Liver (tissue), 9 donors: ENCODE results near the gene NEU4. TPM values are rescaled to one million over a fixed set of nuclear protein-coding genes. Genes with fewer than 3 reads are reported as not detected.

Experiments used
- DNase-seq: peaks from one replicate; pipeline ENCODE4 v3.0.0-alpha.2; 2017; ENCODE audit warnings: low spot score
- H3K27ac ChIP-seq, 2 donors: one replicate each; pipeline ENCODE4 v1.7.0; 2013; ENCODE audit warnings: inconsistent platforms in 2 of 2, low read length in 2 of 2, control low read depth in 1 of 2, low read depth in 1 of 2, mild to moderate bottlenecking in 1 of 2
- H3K27me3 ChIP-seq, 4 donors: one replicate each; pipeline versions ENCODE4 v1.6.1 to v1.7.0; 2013; ENCODE audit warnings: low read length in 3 of 4, inconsistent platforms in 1 of 4, mild to moderate bottlenecking in 1 of 4, moderate library complexity in 1 of 4; ENCODE audit not compliant: control insufficient read depth in 4 of 4, insufficient read depth in 4 of 4
- H3K36me3 ChIP-seq, 4 donors: one replicate each; pipeline versions ENCODE4 v1.6.1 to v1.7.0; 2013; ENCODE audit warnings: low read length in 3 of 4, mild to moderate bottlenecking in 3 of 4, low read depth in 1 of 4, moderate library complexity in 1 of 4; ENCODE audit not compliant: control insufficient read depth in 4 of 4, insufficient read depth in 3 of 4
- H3K4me1 ChIP-seq, 4 donors: one replicate each; pipeline versions ENCODE4 v1.6.1 to v1.7.0; 2013; ENCODE audit warnings: low read length in 3 of 4, mild to moderate bottlenecking in 3 of 4, moderate library complexity in 1 of 4; ENCODE audit not compliant: control insufficient read depth in 4 of 4, insufficient read depth in 4 of 4
- H3K4me3 ChIP-seq, 3 donors: one replicate each; pipeline versions ENCODE4 v1.6.1 to v1.7.0; 2013; ENCODE audit warnings: low read length in 3 of 3, control low read depth in 1 of 3, low read depth in 1 of 3, mild to moderate bottlenecking in 1 of 3
- H3K9ac ChIP-seq, 2 donors: one replicate each; pipeline ENCODE4 v1.7.0; 2013; ENCODE audit warnings: low read length in 2 of 2, mild to moderate bottlenecking in 2 of 2, moderate library complexity in 2 of 2, control low read depth in 1 of 2, low read depth in 1 of 2
- H3K9me3 ChIP-seq, 4 donors: one replicate each; pipeline versions ENCODE4 v1.6.1 to v1.7.0; 2013; ENCODE audit warnings: low read length in 3 of 4; ENCODE audit not compliant: control insufficient read depth in 4 of 4
- ATF3 ChIP-seq: IDR thresholded peaks from 2 replicates; pipeline ENCODE4 v1.6.1; 2016; ENCODE audit warnings: antibody characterized with exemption
- FOXA2 ChIP-seq: IDR thresholded peaks from 2 replicates; pipeline ENCODE4 v1.6.1; 2016; ENCODE audit warnings: antibody characterized with exemption
- GABPA ChIP-seq, 2 donors: IDR thresholded peaks in 1 of 2; conservative IDR thresholded peaks in 1 of 2; 2 replicates each; pipeline ENCODE4 v1.6.1; 2016; ENCODE audit warnings: antibody characterized with exemption in 2 of 2, mild to moderate bottlenecking in 1 of 2, moderate library complexity in 1 of 2
- JUND ChIP-seq, 2 donors: IDR thresholded peaks; 2 replicates each; pipeline ENCODE4 v1.6.1; 2016; ENCODE audit warnings: antibody characterized with exemption in 2 of 2
- NR2F2 ChIP-seq: IDR thresholded peaks from 2 replicates; pipeline ENCODE4 v1.6.1; 2016; ENCODE audit warnings: antibody characterized with exemption
- RAD21 ChIP-seq, 2 donors: IDR thresholded peaks; 2 replicates each; pipeline ENCODE4 v1.6.1; 2016; ENCODE audit warnings: antibody characterized with exemption in 2 of 2, mild to moderate bottlenecking in 2 of 2
- RXRA ChIP-seq, 2 donors: IDR thresholded peaks; 2 replicates each; pipeline ENCODE4 v1.6.1; 2017 to 2018; ENCODE audit warnings: antibody characterized with exemption in 2 of 2, mild to moderate bottlenecking in 1 of 2
- SP1 ChIP-seq: IDR thresholded peaks from 2 replicates; pipeline ENCODE4 v1.6.1; 2018; ENCODE audit warnings: antibody characterized with exemption, mild to moderate bottlenecking
- WGBS: extraction: QIAGEN DNeasy Blood & Tissue Kit; methylation state at CpG from one replicate; pipeline ENCODE4 v1.1.7; 2013; 5-methylcytosine and 5-hydroxymethylcytosine counted together
- polyA plus RNA-seq, 2 donors: library from polyadenylated mRNA; stranded (reverse) in 1 of 2; unstranded in 1 of 2; fragments of 200-250 nt in 1 of 2; fragments of >200 nt in 1 of 2; fragmentation: Nextera tagmentation in 1 of 2; extraction: Ambion mirVana in 1 of 2; gene quantifications; one replicate each; pipeline versions ENCODE4 v1.2.1 to v1.2.3, GENCODE V29; 2013 to 2015
- total RNA-seq, 2 donors: library from RNA; depleted of rRNA; stranded (reverse); fragments of >200 nt; gene quantifications; one replicate each; pipeline ENCODE4 v1.2.3, GENCODE V29; 2014
- TF ChIP-seq, protein P1 (sequence below): fragments of 150-350 bp; IDR thresholded peaks from 2 replicates; pipeline ENCODE4 v1.5.1; 2017; ENCODE audit warnings: improper control_type of control experiment, low read depth, low read length; ENCODE audit not compliant: missing input control
- TF ChIP-seq, protein P2 (sequence below): IDR thresholded peaks from 2 replicates; pipeline ENCODE4 v1.6.1; 2016; ENCODE audit warnings: antibody characterized with exemption
- TF ChIP-seq, protein P3 (sequence below): IDR thresholded peaks from 2 replicates; pipeline ENCODE4 v1.6.1; 2016; ENCODE audit warnings: antibody characterized with exemption
- donor health status: healthy.
- donor health status: healthy.
- donor health status: healthy.
- donor health status: healthy.
- donor health status: healthy.

Gene NEU4
- total and polyA plus RNA-seq, 4 donors = 5.4 to 58.4 (median 35.1) TPM

GRCh38 chr2:241770936-241771285 is 38.1 kb upstream of the NEU4 start:
- H3K27ac ChIP-seq = peak overlapping the region; percentile 21 to 46
- WGBS = 92% methylated on average over 12 of the region's 12 CpGs
- H3K9me3 ChIP-seq = no peaks in the 10 kb centered on the region
- no peak overlapping the region for H3K9ac ChIP-seq
- no peak overlapping the region for H3K4me3 ChIP-seq
- peak; percentile 33 for DNase-seq
- peaks cover 0 to 3% (median 0%) of the 10 kb centered on the region in 4 donors for H3K36me3 ChIP-seq
- no peaks in the 10 kb centered on the region for H3K27me3 ChIP-seq
- H3K4me1 ChIP-seq = peaks cover 19 to 56% (median 38%) of the 10 kb centered on the region in 4 donors
- TF ChIP-seq, protein P1, sequence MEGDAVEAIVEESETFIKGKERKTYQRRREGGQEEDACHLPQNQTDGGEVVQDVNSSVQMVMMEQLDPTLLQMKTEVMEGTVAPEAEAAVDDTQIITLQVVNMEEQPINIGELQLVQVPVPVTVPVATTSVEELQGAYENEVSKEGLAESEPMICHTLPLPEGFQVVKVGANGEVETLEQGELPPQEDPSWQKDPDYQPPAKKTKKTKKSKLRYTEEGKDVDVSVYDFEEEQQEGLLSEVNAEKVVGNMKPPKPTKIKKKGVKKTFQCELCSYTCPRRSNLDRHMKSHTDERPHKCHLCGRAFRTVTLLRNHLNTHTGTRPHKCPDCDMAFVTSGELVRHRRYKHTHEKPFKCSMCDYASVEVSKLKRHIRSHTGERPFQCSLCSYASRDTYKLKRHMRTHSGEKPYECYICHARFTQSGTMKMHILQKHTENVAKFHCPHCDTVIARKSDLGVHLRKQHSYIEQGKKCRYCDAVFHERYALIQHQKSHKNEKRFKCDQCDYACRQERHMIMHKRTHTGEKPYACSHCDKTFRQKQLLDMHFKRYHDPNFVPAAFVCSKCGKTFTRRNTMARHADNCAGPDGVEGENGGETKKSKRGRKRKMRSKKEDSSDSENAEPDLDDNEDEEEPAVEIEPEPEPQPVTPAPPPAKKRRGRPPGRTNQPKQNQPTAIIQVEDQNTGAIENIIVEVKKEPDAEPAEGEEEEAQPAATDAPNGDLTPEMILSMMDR = no peak
- TF ChIP-seq RAD21 (IDR thresholded peaks at IDR 0.05) (no peak), JUND (IDR thresholded peaks at IDR 0.05) (no peak), GABPA (IDR thresholded peaks at IDR 0.05 in 1 of 2, conservative IDR thresholded peaks at IDR 0.05 in 1 of 2) (no peak), RXRA (IDR thresholded peaks at IDR 0.05) (no peak), SP1 (no peak)
- TF ChIP-seq, protein P2, sequence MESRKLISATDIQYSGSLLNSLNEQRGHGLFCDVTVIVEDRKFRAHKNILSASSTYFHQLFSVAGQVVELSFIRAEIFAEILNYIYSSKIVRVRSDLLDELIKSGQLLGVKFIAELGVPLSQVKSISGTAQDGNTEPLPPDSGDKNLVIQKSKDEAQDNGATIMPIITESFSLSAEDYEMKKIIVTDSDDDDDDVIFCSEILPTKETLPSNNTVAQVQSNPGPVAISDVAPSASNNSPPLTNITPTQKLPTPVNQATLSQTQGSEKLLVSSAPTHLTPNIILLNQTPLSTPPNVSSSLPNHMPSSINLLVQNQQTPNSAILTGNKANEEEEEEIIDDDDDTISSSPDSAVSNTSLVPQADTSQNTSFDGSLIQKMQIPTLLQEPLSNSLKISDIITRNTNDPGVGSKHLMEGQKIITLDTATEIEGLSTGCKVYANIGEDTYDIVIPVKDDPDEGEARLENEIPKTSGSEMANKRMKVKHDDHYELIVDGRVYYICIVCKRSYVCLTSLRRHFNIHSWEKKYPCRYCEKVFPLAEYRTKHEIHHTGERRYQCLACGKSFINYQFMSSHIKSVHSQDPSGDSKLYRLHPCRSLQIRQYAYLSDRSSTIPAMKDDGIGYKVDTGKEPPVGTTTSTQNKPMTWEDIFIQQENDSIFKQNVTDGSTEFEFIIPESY = no peak
- TF ChIP-seq, protein P3, sequence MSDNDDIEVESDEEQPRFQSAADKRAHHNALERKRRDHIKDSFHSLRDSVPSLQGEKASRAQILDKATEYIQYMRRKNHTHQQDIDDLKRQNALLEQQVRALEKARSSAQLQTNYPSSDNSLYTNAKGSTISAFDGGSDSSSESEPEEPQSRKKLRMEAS = no peak

- H3K4me3 ChIP-seq = no peak overlapping the region
- no peak overlapping the region for H3K9ac ChIP-seq
- H3K9me3 ChIP-seq = no peaks in the 10 kb centered on the region
- H3K36me3 ChIP-seq = peaks cover 0 to 3% (median 0%) of the 10 kb centered on the region in 4 donors
- TF ChIP-seq NR2F2 (peak; percentile 27), GABPA (IDR thresholded peaks at IDR 0.05 in 1 of 2, conservative IDR thresholded peaks at IDR 0.05 in 1 of 2) (no peak), SP1 (no peak)
- H3K27ac ChIP-seq = peak overlapping the region in 1 of 2 donors; percentile 46
- whole genome bisulfite sequencing = 75% methylated on average over 38 of the region's 38 CpGs
- DNase-seq = peak; percentile 35
- H3K4me1 ChIP-seq = peaks cover 19 to 57% (median 38%) of the 10 kb centered on the region in 4 donors
- no peaks in the 10 kb centered on the region for H3K27me3 ChIP-seq
Observed at GRCh38 chr2:241771286-241772062, 37.5 kb upstream of the NEU4 start.

DNA sequence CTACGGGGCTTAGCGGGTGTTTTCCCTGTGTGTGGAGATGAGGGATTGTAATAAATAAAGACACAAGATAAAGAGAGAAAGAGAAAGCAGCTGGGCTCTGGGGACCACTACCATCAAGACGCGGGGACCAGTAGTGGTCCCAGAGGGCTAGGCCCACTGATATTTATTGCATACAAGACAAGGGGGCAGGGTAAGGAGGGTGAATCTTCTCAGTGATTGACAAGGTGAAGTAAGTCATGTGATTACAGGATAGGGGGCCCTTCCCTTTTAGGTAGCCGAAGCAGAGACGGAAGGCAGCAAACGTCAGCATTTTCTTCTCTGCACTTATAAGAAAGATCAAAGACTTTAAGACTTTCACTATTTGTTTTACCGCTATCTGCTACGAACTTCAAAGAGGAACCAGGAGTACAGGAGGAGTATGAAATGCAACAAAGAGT is 36.9 kb upstream of the NEU4 start:
- Histone ChIP-seq H3K27me3 (no peaks in the 10 kb centered on the region), H3K9ac (no peak overlapping the region), H3K4me1 (peaks cover 19 to 57% (median 38%) of the 10 kb centered on the region in 4 donors), H3K4me3 (no peak overlapping the region), H3K27ac (no peak overlapping the region), H3K36me3 (peaks cover 0 to 3% (median 0%) of the 10 kb centered on the region in 4 donors), H3K9me3 (no peaks in the 10 kb centered on the region)
- TF ChIP-seq FOXA2 = no peak
- TF ChIP-seq GABPA (IDR thresholded peaks at IDR 0.05 in 1 of 2, conservative IDR thresholded peaks at IDR 0.05 in 1 of 2) = no peak
- no peak for TF ChIP-seq ATF3
- WGBS = 70% methylated on average over 9 of the region's 9 CpGs
- no peak for DNase-seq
